Stimulated activated naive CD4-positive, alpha-beta T cell treated with Interleukin-2 at 50 U/mL for 16 hours (primary cell): ENCODE measurements around the gene LDB2.

Source experiments
- DNase-seq: peaks from one replicate; lab custom pipeline; 2025; lab: John Stamatoyannopoulos, UW

LDB2 gene

DNA sequence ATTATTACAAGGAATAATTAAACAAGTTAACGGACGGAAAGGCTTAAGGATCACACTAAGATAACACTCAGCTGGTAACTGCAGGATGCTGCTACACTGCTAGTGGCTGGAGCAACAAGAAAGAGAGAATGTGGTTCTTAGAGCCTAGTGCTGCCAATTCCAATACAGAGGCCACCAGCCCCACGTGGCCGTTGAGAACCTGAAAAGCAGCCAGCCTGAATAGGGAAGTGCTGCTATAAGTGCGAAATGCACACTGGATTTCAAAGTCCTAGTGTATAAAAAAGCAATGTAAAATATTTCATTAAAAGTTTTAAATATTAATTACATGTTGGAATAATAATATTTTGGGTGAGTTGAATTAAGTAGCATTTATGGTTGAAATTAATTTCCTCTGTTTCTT, 414.9 kb downstream of the LDB2 start:
- no peak for DNase-seq

DNA sequence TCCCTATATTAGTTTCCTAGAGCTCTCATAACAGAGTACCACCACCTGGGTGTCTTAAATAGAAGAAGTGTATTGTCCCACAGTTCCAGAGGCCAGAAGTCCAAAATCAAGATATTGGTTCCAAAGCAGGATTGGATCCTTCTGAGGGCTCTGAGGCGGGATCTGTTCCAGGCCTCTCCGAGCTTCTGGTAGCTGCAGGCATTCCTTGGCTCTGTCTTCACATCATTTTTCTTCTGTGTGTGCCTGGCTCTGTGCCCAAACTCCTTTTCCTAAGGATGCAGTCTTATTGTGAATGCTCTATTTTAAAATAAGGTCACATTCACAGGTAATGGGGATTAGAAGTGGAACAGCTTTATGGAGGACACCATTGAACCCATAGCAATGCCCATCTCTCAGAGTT, 418.4 kb downstream of the LDB2 start:
- DNase-seq: no peak

DNA sequence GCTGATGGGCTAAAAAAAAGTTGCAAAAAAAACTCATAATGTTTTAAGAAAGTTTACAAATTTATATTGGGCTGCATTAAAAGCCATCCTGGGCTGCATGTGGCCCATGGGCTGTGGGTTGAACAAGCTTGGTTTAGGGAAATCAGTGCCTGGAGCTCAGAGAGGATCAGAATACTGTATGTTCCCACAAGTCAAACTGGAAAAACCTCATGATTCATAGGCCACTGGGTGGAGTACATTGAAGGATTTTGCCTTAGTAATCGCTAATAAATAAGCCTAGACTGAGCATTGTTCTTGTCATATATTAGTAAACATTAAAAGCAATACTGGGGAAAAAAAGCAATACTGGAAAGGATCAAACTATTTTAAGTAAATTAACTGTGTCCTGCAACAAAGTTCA, 425.9 kb downstream of the LDB2 start:
- DNase-seq: no peak

DNA sequence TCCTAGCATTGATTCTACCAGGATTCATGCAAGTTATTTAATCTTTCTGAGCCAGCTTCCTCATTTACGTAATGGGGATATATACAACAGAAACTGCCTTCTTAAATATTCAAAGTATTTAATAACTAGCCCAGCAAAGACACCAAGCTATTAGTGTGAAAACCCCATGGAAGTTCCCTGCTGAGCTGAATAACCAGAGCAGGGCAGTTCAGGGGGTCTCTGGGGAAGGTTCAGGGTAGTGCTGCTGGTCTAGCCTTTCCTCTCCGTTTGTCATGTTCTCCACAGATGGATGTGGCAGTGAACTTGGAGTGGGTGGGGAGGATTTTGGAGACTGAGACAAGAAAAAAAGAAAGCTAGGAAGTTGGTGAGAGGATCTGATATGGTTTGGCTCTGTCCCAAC, 431.4 kb downstream of the LDB2 start:
- no peak for DNase-seq

DNA sequence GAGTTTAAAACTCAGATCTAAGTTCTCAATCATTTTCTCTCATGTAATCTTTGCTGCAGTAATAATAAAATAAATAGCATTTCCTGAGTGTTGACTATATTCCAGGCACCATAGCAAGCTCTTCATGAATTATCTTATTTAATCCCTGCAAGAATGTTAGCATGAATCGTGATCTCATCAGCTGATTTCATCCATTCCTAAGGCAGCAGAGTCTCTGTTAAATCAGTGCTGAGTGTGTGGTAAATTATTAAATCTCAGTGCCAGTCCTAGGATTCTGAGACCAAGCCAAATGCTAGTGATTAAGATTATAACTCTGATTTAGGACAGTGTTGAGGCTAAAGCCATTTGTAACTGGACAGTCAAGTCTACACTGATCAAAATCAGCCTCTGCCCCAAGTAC, 431.9 kb downstream of the LDB2 start:
- no peak for DNase-seq

DNA sequence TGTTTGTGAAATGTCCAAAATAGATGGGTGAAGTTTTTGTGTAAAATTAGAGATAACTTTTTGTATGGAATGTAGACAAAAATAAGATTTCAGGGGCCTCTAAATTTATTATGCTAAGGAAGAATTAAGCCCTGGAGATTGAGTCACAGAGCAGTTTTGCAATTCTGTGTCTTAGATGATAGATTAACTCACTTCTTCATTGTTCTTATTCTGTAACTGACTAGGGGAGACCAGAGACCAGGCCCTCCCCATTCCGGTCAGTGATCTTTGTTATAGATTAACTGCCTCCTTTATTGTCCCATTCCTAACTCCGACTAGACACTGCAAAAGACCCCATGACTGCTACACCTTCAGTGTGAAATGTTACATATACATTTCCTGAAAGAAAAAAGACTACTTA, 433.8 kb downstream of the LDB2 start:
- DNase-seq: no peak

DNA sequence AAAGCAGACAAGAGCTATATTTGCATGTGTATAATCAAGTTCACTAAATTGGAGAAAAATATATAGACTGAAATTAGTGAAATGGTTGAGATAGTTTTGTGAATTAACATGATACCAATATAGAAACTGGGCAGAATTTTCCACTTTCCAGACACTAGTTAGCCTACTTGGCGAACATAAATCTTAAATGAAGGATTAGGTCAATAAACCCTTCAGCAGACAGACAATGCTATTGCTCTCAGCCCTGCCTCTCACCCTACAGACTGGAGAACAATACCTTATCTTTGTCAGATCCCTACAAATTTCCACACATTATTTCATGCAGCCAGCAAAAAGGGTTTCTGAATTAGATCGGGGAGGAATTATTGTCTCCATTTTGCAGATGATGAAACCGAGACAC, 435.8 kb downstream of the LDB2 start:
- no peak for DNase-seq

DNA sequence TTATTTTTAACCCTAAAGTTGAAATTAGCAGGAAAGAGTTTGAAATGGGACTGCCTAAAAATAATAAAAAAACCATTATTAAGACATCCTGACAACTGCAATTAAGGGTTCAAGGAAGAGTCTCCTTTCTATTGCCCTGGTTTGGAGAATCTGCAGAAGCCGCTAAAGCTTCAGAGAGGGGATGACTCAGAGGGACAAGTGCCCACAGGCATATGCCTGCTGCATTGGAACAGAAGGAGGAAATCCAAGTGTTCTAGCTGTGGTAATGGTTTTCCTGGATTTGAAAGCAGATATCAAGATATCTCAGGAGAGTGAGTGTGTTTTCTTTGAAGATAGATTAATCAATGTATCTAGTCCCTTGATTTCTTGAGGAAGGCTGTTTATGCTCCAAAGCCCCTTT, 437.1 kb downstream of the LDB2 start:
- DNase-seq: no peak

DNA sequence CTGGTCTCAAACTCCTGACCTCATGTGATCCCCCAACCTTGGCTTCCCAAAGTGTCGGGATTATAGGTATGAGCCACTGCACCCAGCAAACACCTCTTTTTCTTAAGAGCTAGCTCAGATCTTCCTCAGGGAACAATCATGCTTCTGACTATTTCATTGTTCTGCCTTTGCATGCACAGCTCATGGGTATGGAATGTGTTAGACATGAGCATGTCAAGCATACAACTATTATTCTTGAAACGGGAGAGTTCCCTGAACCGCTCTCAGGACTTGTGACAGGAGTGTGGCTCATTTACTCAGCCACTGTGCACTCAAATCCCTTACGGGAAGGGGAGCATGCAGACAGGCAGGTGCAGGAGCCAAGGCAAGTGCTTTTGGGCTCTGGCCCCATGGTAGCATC, 440.5 kb downstream of the LDB2 start:
- DNase-seq: no peak
